Trophoblast cell (in vitro differentiated cells and primary cell): ENCODE results near the gene SPON2.

Experiments
- DNase-seq, 2 donors: peaks; one replicate each; pipeline ENCODE4 v3.0.0-alpha.2; 2016
- H2AFZ ChIP-seq: 2 replicates; pipeline ENCODE4 v1.6.1; 2013; ENCODE audit warnings: low read length, moderate library complexity, mild to moderate bottlenecking; ENCODE audit not compliant: insufficient read depth, poor library complexity
- H2AK5ac ChIP-seq: 2 replicates; pipeline ENCODE4 v1.6.1; 2013; ENCODE audit warnings: mild to moderate bottlenecking, low read length
- H2BK120ac ChIP-seq: 2 replicates; pipeline ENCODE4 v1.6.1; 2013; ENCODE audit warnings: low read length, mild to moderate bottlenecking, moderate library complexity; ENCODE audit not compliant: insufficient read depth, poor library complexity
- H2BK12ac ChIP-seq: 2 replicates; pipeline ENCODE4 v1.6.1; 2013; ENCODE audit warnings: mild to moderate bottlenecking, low read length, moderate library complexity
- H2BK5ac ChIP-seq: 2 replicates; pipeline ENCODE4 v1.6.1; 2013; ENCODE audit warnings: low read length, low read depth, moderate library complexity, mild to moderate bottlenecking; ENCODE audit not compliant: poor library complexity
- H3K14ac ChIP-seq: 2 replicates; pipeline ENCODE4 v1.6.1; 2013; ENCODE audit warnings: mild to moderate bottlenecking, low read length
- H3K18ac ChIP-seq: 2 replicates; pipeline ENCODE4 v1.6.1; 2013; ENCODE audit warnings: mild to moderate bottlenecking, low read length
- H3K23ac ChIP-seq: 2 replicates; pipeline ENCODE4 v1.6.1; 2013; ENCODE audit warnings: low read length
- H3K27ac ChIP-seq: 2 replicates; pipeline ENCODE4 v1.5.1; 2013; ENCODE audit warnings: low read depth, mild to moderate bottlenecking, inconsistent platforms, low read length, moderate library complexity
- H3K27me3 ChIP-seq: 2 replicates; pipeline ENCODE4 v1.6.1; 2013; ENCODE audit warnings: inconsistent platforms, mild to moderate bottlenecking, low read length, moderate library complexity; ENCODE audit not compliant: insufficient read depth
- H3K36me3 ChIP-seq, 2 experiments: 1 replicate in 1 of 2; 2 replicates in 1 of 2; pipeline ENCODE4 v1.6.1; 2013; ENCODE audit warnings: low read length in 2 of 2, mild to moderate bottlenecking in 2 of 2, moderate library complexity in 1 of 2; ENCODE audit not compliant: insufficient read depth in 2 of 2, control insufficient read depth in 1 of 2
- H3K4ac ChIP-seq: 2 replicates; pipeline ENCODE4 v1.6.1; 2013; ENCODE audit warnings: low read depth, mild to moderate bottlenecking, low read length, moderate library complexity
- H3K4me1 ChIP-seq, 2 experiments: 1 replicate in 1 of 2; 2 replicates in 1 of 2; pipeline ENCODE4 v1.6.1; 2013; ENCODE audit warnings: low read length in 2 of 2, mild to moderate bottlenecking in 2 of 2, moderate library complexity in 1 of 2; ENCODE audit not compliant: insufficient read depth in 2 of 2, control insufficient read depth in 1 of 2
- H3K4me2 ChIP-seq: 2 replicates; pipeline ENCODE4 v1.6.1; 2013; ENCODE audit warnings: inconsistent platforms, mild to moderate bottlenecking, low read length, moderate library complexity
- H3K4me3 ChIP-seq: 2 replicates; pipeline ENCODE4 v1.5.1; 2013; ENCODE audit warnings: mild to moderate bottlenecking, low read depth, low read length, inconsistent platforms
- H3K79me1 ChIP-seq: one replicate; pipeline ENCODE4 v1.6.1; 2013; ENCODE audit warnings: low read length
- H3K79me2 ChIP-seq: 2 replicates; pipeline ENCODE4 v1.6.1; 2013; ENCODE audit warnings: low read length, mild to moderate bottlenecking; ENCODE audit not compliant: control insufficient read depth, insufficient read depth, poor library complexity
- H3K9ac ChIP-seq: 2 replicates; pipeline ENCODE4 v1.6.1; 2013; ENCODE audit warnings: mild to moderate bottlenecking, low read length
- H3K9me3 ChIP-seq: 2 replicates; pipeline ENCODE4 v1.6.1; 2013; ENCODE audit warnings: low read depth, mild to moderate bottlenecking, control low read depth, inconsistent platforms, low read length; ENCODE audit not compliant: insufficient read depth
- H4K12ac ChIP-seq: 2 replicates; pipeline ENCODE4 v1.6.1; 2013; ENCODE audit warnings: low read depth, mild to moderate bottlenecking, low read length, moderate library complexity
- H4K8ac ChIP-seq: 2 replicates; pipeline ENCODE4 v1.6.1; 2013; ENCODE audit warnings: low read depth, mild to moderate bottlenecking, low read length, moderate library complexity
- H4K91ac ChIP-seq: one replicate; pipeline ENCODE4 v1.6.1; 2013; ENCODE audit warnings: low read depth, mild to moderate bottlenecking, low read length, moderate library complexity
- WGBS: extraction: QIAGEN DNeasy Blood & Tissue Kit; methylation state at CpG from one replicate; pipeline ENCODE4 v1.1.7; 2013; ENCODE audit warnings: missing lambda C conversion rate; ENCODE audit not compliant: insufficient read length, insufficient coverage; ENCODE audit errors: extremely low coverage; 5-methylcytosine and 5-hydroxymethylcytosine counted together

The SPON2 gene

DNA sequence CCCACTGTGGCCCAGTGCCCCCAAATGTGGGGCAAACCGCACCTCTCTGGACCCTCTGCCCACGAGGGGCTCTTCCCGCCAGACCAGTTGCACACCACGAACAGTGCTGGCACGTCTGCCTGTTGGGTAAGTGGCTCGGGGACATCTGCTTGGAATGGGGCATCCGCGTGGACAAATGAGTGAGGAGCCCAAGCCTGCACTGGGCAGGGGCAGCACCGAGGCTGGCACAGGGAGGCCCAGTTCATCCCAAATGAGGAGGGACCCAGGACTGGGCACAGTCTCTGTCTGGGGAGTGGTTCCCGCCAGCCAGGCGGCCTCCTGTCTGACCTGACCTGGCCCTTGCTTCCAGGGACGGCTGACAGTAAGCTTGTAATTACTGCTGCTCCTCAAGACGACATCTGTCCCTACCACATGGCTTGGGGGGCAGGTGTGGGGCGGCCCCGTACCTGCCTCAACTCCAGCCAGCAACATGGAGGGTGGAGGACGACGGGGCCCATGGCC is 3.2 kb downstream of the SPON2 start:
- H2AK5ac ChIP-seq: no peak overlapping the region
- no peak overlapping the region for H3K27ac ChIP-seq
- H3K23ac ChIP-seq: no peak overlapping the region
- WGBS: no CpG with 5 or more reads among the region's 17 CpGs
- no peak overlapping the region for H4K12ac ChIP-seq
- H3K18ac ChIP-seq: no peak overlapping the region
- no peak overlapping the region for H3K4ac ChIP-seq
- H3K79me2 ChIP-seq: peaks cover 2% of the 10 kb centered on the region
- H2AFZ ChIP-seq: no peak overlapping the region
- peaks cover 3% of the 10 kb centered on the region for H3K79me1 ChIP-seq
- H3K36me3 ChIP-seq: no peaks in the 10 kb centered on the region
- no peak for DNase-seq
- no peak overlapping the region for H2BK5ac ChIP-seq
- no peak overlapping the region for H2BK120ac ChIP-seq
- peaks cover 14% of the 10 kb centered on the region for H3K9me3 ChIP-seq
- H2BK12ac ChIP-seq: no peak overlapping the region
- no peak overlapping the region for H3K14ac ChIP-seq
- no peak overlapping the region for H3K4me3 ChIP-seq
- peaks cover 46% of the 10 kb centered on the region for H3K27me3 ChIP-seq
- H3K9ac ChIP-seq: no peak overlapping the region
- H3K4me1 ChIP-seq: peaks cover 17 to 27% of the 10 kb centered on the region in 2 experiments
- no peak overlapping the region for H3K4me2 ChIP-seq
- H4K91ac ChIP-seq: no peak overlapping the region
- H4K8ac ChIP-seq: no peak overlapping the region

DNA sequence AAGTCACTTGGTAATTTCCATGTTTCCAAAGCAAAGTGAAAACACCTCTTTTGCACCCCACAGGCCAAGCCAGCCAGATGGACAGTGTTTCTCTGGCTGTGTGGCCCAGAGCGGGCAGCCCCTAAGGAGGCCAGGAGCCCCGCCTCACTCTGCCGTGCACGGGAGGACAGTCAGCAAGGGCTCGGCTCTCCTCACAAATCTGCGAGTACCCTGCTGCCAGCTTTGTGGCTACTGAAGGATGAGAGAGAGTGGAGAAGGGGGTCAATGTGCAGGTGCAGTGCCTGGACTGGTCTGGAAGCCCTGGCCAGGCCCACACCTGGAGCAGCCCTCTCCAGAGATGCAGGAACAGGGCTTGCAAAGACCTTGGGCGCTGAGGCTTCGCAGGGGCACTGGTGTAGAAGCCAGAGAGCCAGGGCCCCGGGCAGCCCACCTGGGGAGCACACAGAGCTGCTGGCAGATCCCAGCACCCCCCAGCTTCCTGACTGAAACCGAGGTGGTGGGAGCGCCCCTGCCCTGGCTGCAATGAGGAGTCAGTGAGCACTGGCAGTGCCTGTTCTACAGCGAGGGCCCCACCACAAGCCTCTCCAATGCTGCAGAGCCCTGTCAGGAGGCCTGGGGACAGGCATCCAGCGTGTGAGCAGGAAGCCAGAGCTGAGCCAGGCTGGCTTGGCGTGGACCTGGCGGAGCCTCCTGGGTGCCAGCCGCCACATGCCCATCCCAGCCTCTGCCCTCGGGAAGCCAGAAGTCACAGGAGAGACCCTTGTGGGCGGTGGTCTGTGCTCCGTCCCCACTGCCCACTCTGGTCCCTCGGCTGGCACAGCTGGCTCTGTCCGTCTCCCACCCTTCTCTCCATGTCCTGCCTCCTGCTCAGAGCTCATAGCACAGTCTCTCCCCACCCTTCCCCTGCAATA is 3.9 kb downstream of the SPON2 start:
- H2AFZ ChIP-seq: no peak overlapping the region
- no peak overlapping the region for H2BK5ac ChIP-seq
- H3K79me1 ChIP-seq: peaks cover 3% of the 10 kb centered on the region
- H3K23ac ChIP-seq: no peak overlapping the region
- peaks cover 17 to 23% of the 10 kb centered on the region in 2 experiments for H3K4me1 ChIP-seq
- no peak overlapping the region for H4K8ac ChIP-seq
- no peaks in the 10 kb centered on the region for H3K36me3 ChIP-seq
- WGBS: no CpG with 5 or more reads among the region's 21 CpGs
- no peak overlapping the region for H3K4me3 ChIP-seq
- H2BK12ac ChIP-seq: no peak overlapping the region
- no peak overlapping the region for H4K12ac ChIP-seq
- no peak overlapping the region for H4K91ac ChIP-seq
- H3K9me3 ChIP-seq: peaks cover 16% of the 10 kb centered on the region
- H3K79me2 ChIP-seq: peaks cover 2% of the 10 kb centered on the region
- H3K27ac ChIP-seq: no peak overlapping the region
- H3K18ac ChIP-seq: no peak overlapping the region
- H2AK5ac ChIP-seq: no peak overlapping the region
- no peak overlapping the region for H3K4me2 ChIP-seq
- no peak overlapping the region for H3K9ac ChIP-seq
- no peak overlapping the region for H3K4ac ChIP-seq
- no peak for DNase-seq
- peaks cover 46% of the 10 kb centered on the region for H3K27me3 ChIP-seq
- no peak overlapping the region for H3K14ac ChIP-seq
- H2BK120ac ChIP-seq: no peak overlapping the region

DNA sequence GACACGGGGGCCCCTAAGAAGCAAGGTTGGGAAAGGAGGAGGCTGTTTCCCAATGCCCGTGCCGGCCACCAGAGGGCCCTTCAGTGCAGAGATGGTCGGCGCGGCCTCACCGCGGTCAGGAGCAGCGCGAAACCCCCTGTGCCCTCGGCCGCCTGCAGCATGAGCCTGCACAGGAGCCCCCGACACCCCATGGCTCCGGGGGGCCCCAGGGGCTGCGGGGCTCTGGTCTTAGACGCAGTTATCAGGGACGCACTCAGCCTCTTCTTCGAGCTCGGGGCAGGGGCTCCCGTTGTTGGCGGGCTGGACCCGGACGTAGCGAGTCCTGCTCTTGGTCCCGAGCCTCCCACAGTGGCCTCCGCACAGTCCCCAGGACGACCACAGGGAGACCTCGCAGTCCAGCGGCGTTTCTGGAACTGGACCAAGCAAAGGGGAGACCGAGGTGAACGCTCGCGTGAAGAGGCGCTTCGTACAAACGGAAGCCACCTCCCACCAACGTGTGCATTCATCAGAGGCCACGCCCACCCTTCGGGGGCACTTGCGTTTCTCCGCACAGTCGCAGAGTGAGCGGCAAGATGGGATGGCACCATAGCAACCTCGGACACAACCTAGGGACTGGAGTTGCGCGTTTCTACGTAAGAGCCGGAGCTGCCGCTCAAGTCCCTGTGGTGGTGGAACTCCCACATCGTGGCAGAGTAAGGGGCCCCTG is 5.0 kb downstream of the SPON2 start:
- H3K9ac ChIP-seq: no peak overlapping the region
- peak overlapping the region; percentile 61 for H3K4me3 ChIP-seq
- peaks cover 3% of the 10 kb centered on the region for H3K79me1 ChIP-seq
- H3K27ac ChIP-seq: no peak overlapping the region
- H4K8ac ChIP-seq: peak overlapping the region; percentile 56
- peak overlapping the region; percentile 9 for H3K14ac ChIP-seq
- H3K18ac ChIP-seq: peak overlapping the region; percentile 9
- no peak overlapping the region for H2BK5ac ChIP-seq
- no peak overlapping the region for H4K91ac ChIP-seq
- H3K79me2 ChIP-seq: peaks cover 2% of the 10 kb centered on the region
- H3K4me2 ChIP-seq: peak overlapping the region; percentile 81
- no CpG with 5 or more reads among the region's 51 CpGs for WGBS
- H2AFZ ChIP-seq: peak overlapping the region; percentile 89
- no peak overlapping the region for H3K4ac ChIP-seq
- no peak overlapping the region for H2AK5ac ChIP-seq
- peak; percentile 78 to 83 for DNase-seq
- H3K9me3 ChIP-seq: peaks cover 16% of the 10 kb centered on the region
- H3K36me3 ChIP-seq: no peaks in the 10 kb centered on the region
- H3K4me1 ChIP-seq: peaks cover 9 to 17% of the 10 kb centered on the region in 2 experiments
- H3K27me3 ChIP-seq: peaks cover 44% of the 10 kb centered on the region
- peak overlapping the region; percentile 17 for H4K12ac ChIP-seq
- H2BK120ac ChIP-seq: no peak overlapping the region
- H2BK12ac ChIP-seq: no peak overlapping the region
- no peak overlapping the region for H3K23ac ChIP-seq

- H3K4me3 ChIP-seq: no peak overlapping the region
- no peak overlapping the region for H3K14ac ChIP-seq
- peaks cover 16% of the 10 kb centered on the region for H3K9me3 ChIP-seq
- H4K8ac ChIP-seq: no peak overlapping the region
- no peak overlapping the region for H4K91ac ChIP-seq
- no peak overlapping the region for H2AK5ac ChIP-seq
- H3K9ac ChIP-seq: no peak overlapping the region
- no peak for DNase-seq
- peaks cover 36% of the 10 kb centered on the region for H3K27me3 ChIP-seq
- H2BK120ac ChIP-seq: no peak overlapping the region
- H3K27ac ChIP-seq: no peak overlapping the region
- no peaks in the 10 kb centered on the region for H3K36me3 ChIP-seq
- H3K18ac ChIP-seq: no peak overlapping the region
- no peak overlapping the region for H3K4me2 ChIP-seq
- no peak overlapping the region for H2BK5ac ChIP-seq
- peaks cover 3% of the 10 kb centered on the region for H3K79me1 ChIP-seq
- H3K23ac ChIP-seq: no peak overlapping the region
- no peak overlapping the region for H2AFZ ChIP-seq
- no peak overlapping the region for H4K12ac ChIP-seq
- no peak overlapping the region for H2BK12ac ChIP-seq
- peaks cover 2% of the 10 kb centered on the region for H3K79me2 ChIP-seq
- no CpG with 5 or more reads among the region's 24 CpGs for WGBS
- no peak overlapping the region for H3K4ac ChIP-seq
- H3K4me1 ChIP-seq: peaks cover 2 to 10% of the 10 kb centered on the region in 2 experiments
Observed at GRCh38 chr4:1166509-1167243, 5.7 kb downstream of the SPON2 start.
